K562 (cell line): ENCODE results near the gene BMF. TPM values are rescaled to one million over a fixed set of nuclear protein-coding genes. Genes with fewer than 3 reads are reported as not detected.

Source experiments
- DEAF1 ChIP-seq: fragments of 450-650 bp; formaldehyde crosslinking; IDR thresholded peaks from 2 replicates; pipeline ENCODE4 v1.4.0; 2020; ENCODE audit warnings: mild to moderate bottlenecking, moderate library complexity
- EGR1 ChIP-seq: fragments of 450-650 bp; conservative IDR thresholded peaks from 2 replicates; pipeline ENCODE4 v1.6.1; 2017; ENCODE audit warnings: mild to moderate bottlenecking
- MGA ChIP-seq: fragments of 450-650 bp; IDR thresholded peaks from 2 replicates; pipeline ENCODE4 v1.6.1; 2016; ENCODE audit warnings: mild to moderate bottlenecking, moderate library complexity
- RAD51 ChIP-seq: fragments of 450-650 bp; IDR thresholded peaks from 2 replicates; pipeline ENCODE4 v1.7.1; 2016; ENCODE audit warnings: low read depth, mild to moderate bottlenecking, borderline replicate concordance
- TFE3 ChIP-seq: fragments of 450-650 bp; formaldehyde crosslinking; IDR thresholded peaks from 2 replicates; pipeline ENCODE4 v1.4.0; 2020; ENCODE audit warnings: mild to moderate bottlenecking, mixed read lengths
- THAP12 ChIP-seq: fragments of 250-450 bp; sonication (Bioruptor Pico); IDR thresholded peaks from 2 replicates; pipeline ENCODE4 v1.9.0; 2021; ENCODE audit warnings: mild to moderate bottlenecking, inconsistent platforms
- THRA ChIP-seq: fragments of 450-650 bp; IDR thresholded peaks from 2 replicates; pipeline ENCODE4 v1.6.1; 2017; ENCODE audit warnings: mild to moderate bottlenecking, moderate library complexity
- polyA plus RNA-seq, 8 experiments: library from polyadenylated mRNA; depleted of rRNA in 4 of 8; stranded (reverse) in 5 of 8; unstranded in 3 of 8; fragments of >200 nt; fragmentation: Nextera tagmentation in 2 of 8; fragmentation: Illumina TruSeq in 1 of 8; extraction: Ambion mirVana in 2 of 8; extraction: Trizol in 1 of 8; gene quantifications; 2 replicates each; pipeline versions ENCODE4 v1.2.1 to v1.2.3, GENCODE V29; 2011 to 2014; ENCODE audit warnings: inconsistent platforms in 1 of 8, missing spikeins in 1 of 8
- total RNA-seq, 7 experiments: library from RNA; depleted of rRNA in 6 of 7; stranded (reverse); fragments of >200 nt in 6 of 7; fragmentation: Illumina TruSeq in 2 of 7; extraction: Trizol in 2 of 7; gene quantifications; 2 replicates each; pipeline versions ENCODE4 v1.2.1 to v1.2.3, GENCODE V29; 2011 to 2021; ENCODE audit warnings: low replicate concordance in 1 of 7

The BMF gene
- total and polyA plus RNA-seq, 9 of the 15 experiments (the other 6 are each of a cell fraction or from before 2014, with no cell fraction given) = 0.25 to 0.91 (median 0.59) TPM; not detected in 2

- peak; percentile 58; the same call in 1 of the 2 replicates for TF ChIP-seq MGA
- TF ChIP-seq TFE3 (CRISPR knock-in tag) = peak; percentile 17; the same call in 1 of the 2 replicates
- TF ChIP-seq DEAF1 = no peak
- TF ChIP-seq THAP12 (CRISPR knock-in tag) = no peak
- TF ChIP-seq THRA = no peak; the same call in 1 of the 2 replicates
- no peak; the same call in 1 of the 2 replicates for TF ChIP-seq EGR1
- peak; percentile 64; the same call in 1 of the 2 replicates for TF ChIP-seq RAD51
Observed at GRCh38 chr15:40081691-40082194, 26.9 kb downstream of the BMF start (continued).
